MCF 10A (cell line): ENCODE data around the gene CRYGN. TPM values are rescaled to one million over a fixed set of nuclear protein-coding genes. Genes with fewer than 3 reads are reported as not detected.

ENCODE experiments used
- BruUV-seq: library from RNA; stranded (reverse); fragments of 400-500 nt; replicated peaks from 2 replicates; lab custom pipeline; 2021; lab: Mats Ljungman, UMichigan
- CTCF ChIA-PET: fragments of 300-600 bp; sonication (Branson Sonifier 250); formaldehyde crosslinking; extraction: SDS; loops from one replicate; lab custom pipeline; 2021; ENCODE audit warnings: antibody characterized with exemption, inconsistent platforms; lab: Yijun Ruan, JAX
- POLR2A ChIA-PET: fragments of 300-600, 350-650 bp; sonication (Branson Sonifier 250); formaldehyde crosslinking; extraction: SDS; loops from one replicate; lab custom pipeline; 2020; ENCODE audit warnings: antibody characterized with exemption, inconsistent platforms; lab: Yijun Ruan, JAX
- DNase-seq: peaks from one replicate; pipeline ENCODE4 v3.0.0-alpha.2; 2018; ENCODE audit not compliant: unreplicated experiment
- H3K27ac Mint-ChIP-seq: one replicate; pipeline ENCODE4 v1.8.0; 2022; ENCODE audit warnings: mild to moderate bottlenecking, low read depth, mixed read lengths; ENCODE audit not compliant: unreplicated experiment
- H3K27me3 Mint-ChIP-seq: one replicate; pipeline ENCODE4 v1.8.0; 2022; ENCODE audit warnings: mixed read lengths; ENCODE audit not compliant: insufficient read depth, unreplicated experiment
- H3K36me3 Mint-ChIP-seq: one replicate; pipeline ENCODE4 v1.8.0; 2022; ENCODE audit warnings: mild to moderate bottlenecking, moderate library complexity, mixed read lengths; ENCODE audit not compliant: insufficient read depth, unreplicated experiment
- H3K4me1 Mint-ChIP-seq: one replicate; pipeline ENCODE4 v1.8.0; 2022; ENCODE audit warnings: mixed read lengths; ENCODE audit not compliant: insufficient read depth, unreplicated experiment
- H3K4me3 Mint-ChIP-seq: one replicate; pipeline ENCODE4 v1.8.0; 2022; ENCODE audit warnings: mild to moderate bottlenecking, moderate library complexity, mixed read lengths; ENCODE audit not compliant: unreplicated experiment
- H3K9me3 Mint-ChIP-seq: one replicate; pipeline ENCODE4 v1.8.0; 2022; ENCODE audit warnings: mixed read lengths; ENCODE audit not compliant: unreplicated experiment
- CTCF ChIP-seq: fragments of 200-600 bp; IDR thresholded peaks from one replicate; pipeline ENCODE4 v1.8.0; 2022; ENCODE audit warnings: antibody characterized with exemption, mild to moderate bottlenecking; ENCODE audit not compliant: unreplicated experiment
- intact Hi-C: fragments of 100-400 bp; cut with micrococcal nuclease; formaldehyde crosslinking; loops from 2 replicates; pipeline ENCODE4 v1.14.1; 2022
- total RNA-seq: library from RNA; stranded (reverse); gene quantifications from 2 replicates; pipeline ENCODE4 v1.2.3, GENCODE V29; 2022

The CRYGN gene
- total RNA-seq, 1 experiment from 2014 or later: not detected

DNA sequence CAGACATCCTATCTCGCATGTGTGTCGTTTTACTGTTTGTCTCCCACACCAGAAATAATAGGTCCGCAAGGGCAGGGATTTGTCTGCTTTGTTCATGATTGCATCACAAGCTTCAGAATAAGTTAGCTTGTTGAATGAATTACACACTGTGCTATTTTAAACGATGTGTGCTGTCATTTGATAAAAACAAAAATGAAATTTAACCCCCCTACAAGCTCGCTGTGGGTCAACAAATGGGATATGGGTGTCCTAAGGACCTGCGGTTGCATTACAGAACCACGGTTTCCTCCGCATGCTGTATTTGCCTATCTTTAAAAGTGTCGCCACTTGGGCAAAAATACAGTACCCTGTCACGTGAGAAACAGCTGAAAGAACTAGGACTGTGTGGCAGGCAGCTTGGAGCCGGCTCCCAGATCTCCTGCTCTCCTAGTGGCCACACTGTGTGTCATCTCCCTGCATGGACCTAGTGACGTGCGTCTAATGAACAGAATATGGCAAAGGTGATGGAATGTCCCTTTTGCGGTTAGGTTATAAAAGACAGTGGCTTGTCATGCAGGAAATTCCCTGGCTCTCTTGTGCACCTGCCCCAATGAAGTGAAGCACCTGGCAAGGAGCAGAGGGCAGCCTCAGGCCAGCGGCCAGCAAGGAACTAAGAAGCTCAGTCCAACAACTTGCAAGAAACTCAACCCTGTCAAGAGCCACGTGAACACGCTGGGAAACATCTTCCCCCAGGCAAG is 32.9 kb upstream of the CRYGN start:
- peaks cover 62% of the 10 kb centered on the region for H3K36me3 Mint-ChIP-seq

DNA sequence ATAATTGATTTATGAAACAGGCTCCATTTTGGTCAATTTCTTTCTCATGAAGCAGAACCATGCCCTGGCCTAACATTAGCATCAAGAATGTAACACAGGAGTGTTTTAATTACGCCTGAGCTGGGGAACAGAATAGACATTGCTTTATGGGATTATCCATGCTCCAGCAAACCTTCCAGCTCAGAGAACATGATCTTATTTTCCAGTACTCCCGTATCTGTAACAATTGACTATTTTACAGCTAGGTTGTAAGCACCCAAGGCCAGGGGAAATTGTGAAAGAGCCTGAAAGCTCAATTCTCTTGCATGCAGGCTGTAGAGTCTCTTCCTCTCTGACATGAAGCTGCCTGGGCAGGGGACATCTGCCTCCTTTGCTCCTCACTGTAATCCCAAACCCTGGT is 30.8 kb upstream of the CRYGN start:
- Mint-ChIP-seq H3K4me3 (no peak overlapping the region), H3K4me1 (peaks cover 16% of the 10 kb centered on the region), H3K27me3 (no peaks in the 10 kb centered on the region), H3K27ac (peak overlapping the region; percentile 54), H3K36me3 (peaks cover 66% of the 10 kb centered on the region), H3K9me3 (no peaks in the 10 kb centered on the region)
- ChIA-PET POLR2A (interaction anchor here (0.7 to 2.2 kb wide), 4 partner anchors 8 to 14 kb away, joined by 3 to 7 read pairs (median 4); no protein-coding TSS in a partner anchor), CTCF (interaction anchor here (0.6 to 1.5 kb wide), 5 partner anchors 11 to 172 kb away, joined by 3 to 7 read pairs (median 3); no protein-coding TSS in a partner anchor)
- TF ChIP-seq CTCF: no peak
- intact Hi-C loops: no loop called here
- BruUV-seq: no TSS peak
- no peak for DNase-seq

More for the DNA sequence above, 32.9 kb upstream of the CRYGN start:
- Mint-ChIP-seq H3K9me3 (no peaks in the 10 kb centered on the region), H3K27ac (no peak overlapping the region), H3K27me3 (no peaks in the 10 kb centered on the region), H3K4me1 (peaks cover 16% of the 10 kb centered on the region), H3K4me3 (no peak overlapping the region)
- intact Hi-C loops: no loop called here
- no peak for DNase-seq
- ChIA-PET POLR2A (interaction anchor here (1.0 to 2.2 kb wide), 3 partner anchors 12 to 31 kb away, joined by 4 to 7 read pairs (median 4); no protein-coding TSS in a partner anchor), CTCF (interaction anchor here (0.5 to 1.5 kb wide), 4 partner anchors 9 to 286 kb away, joined by 3 to 4 read pairs (median 3); no protein-coding TSS in a partner anchor)
- BruUV-seq: no TSS peak
- TF ChIP-seq CTCF: no peak

GRCh38 chr7:151469281-151469680 is 29.3 kb upstream of the CRYGN start:
- ChIA-PET CTCF (no interaction called here), POLR2A (no interaction called here)
- Mint-ChIP-seq H3K4me3 (no peak overlapping the region), H3K9me3 (peaks cover under 1% of the 10 kb centered on the region), H3K36me3 (peaks cover 80% of the 10 kb centered on the region), H3K27me3 (no peaks in the 10 kb centered on the region), H3K27ac (peak overlapping the region; percentile 21), H3K4me1 (peaks cover 16% of the 10 kb centered on the region)
- no peak for TF ChIP-seq CTCF
- no peak for DNase-seq
- no TSS peak for BruUV-seq
- intact Hi-C loops: no loop called here

GRCh38 chr7:151468217-151469018 is 28.5 kb upstream of the CRYGN start:
- H3K4me3 Mint-ChIP-seq: no peak overlapping the region
- BruUV-seq: no TSS peak
- intact Hi-C loops: no loop called here
- peaks cover 16% of the 10 kb centered on the region for H3K4me1 Mint-ChIP-seq
- POLR2A ChIA-PET: no interaction called here
- DNase-seq: no peak
- no peak for TF ChIP-seq CTCF
- H3K36me3 Mint-ChIP-seq: peaks cover 83% of the 10 kb centered on the region
- CTCF ChIA-PET: interaction anchor here (0.6 kb wide), 1 partner anchor 632 kb away, joined by 3 read pairs; no protein-coding TSS in a partner anchor
- H3K27ac Mint-ChIP-seq: peak overlapping the region; percentile 83
- no peaks in the 10 kb centered on the region for H3K27me3 Mint-ChIP-seq
- H3K9me3 Mint-ChIP-seq: peaks cover 9% of the 10 kb centered on the region
